Transverse colon (tissue), 4 donors: Measurements from ENCODE around the gene STIM1.

Experiments used
- CTCF ChIP-seq, 5 experiments: fragments of 200-600 bp in 3 of 5; fragments of 450-650 bp in 2 of 5; sonication (generic) in 3 of 5; IDR thresholded peaks; 1 replicate in 2 of 5; 2 replicates in 3 of 5; pipeline ENCODE4 v1.5.1; 2016 to 2017; ENCODE audit warnings: antibody characterized with exemption in 5 of 5, inconsistent platforms in 3 of 5, mild to moderate bottlenecking in 2 of 5, moderate library complexity in 1 of 5
- EP300 ChIP-seq: sonication (generic); formaldehyde crosslinking; IDR thresholded peaks from one replicate; pipeline ENCODE4 v1.6.1; 2017; ENCODE audit warnings: antibody characterized with exemption, low read depth
- POLR2A ChIP-seq: fragments of 450-650 bp; IDR thresholded peaks from one replicate; pipeline ENCODE4 v1.6.1; 2016; ENCODE audit warnings: antibody characterized with exemption, mild to moderate bottlenecking, moderate library complexity
- POLR2AphosphoS5 ChIP-seq, 3 donors: sonication (generic); formaldehyde crosslinking; IDR thresholded peaks; one replicate each; pipeline ENCODE4 v1.6.1; 2016; ENCODE audit warnings: antibody characterized with exemption in 3 of 3

- TF ChIP-seq EP300 (no peak), CTCF (IDR thresholded peaks at IDR 0.05) (no peak), POLR2A (no peak), POLR2AphosphoS5 (IDR thresholded peaks at IDR 0.05) (no peak)
Measured at GRCh38 chr11:4048340-4048739, 192.9 kb downstream of the STIM1 start.
